Stimulated activated CD8-positive, alpha-beta memory T cell treated with anti-CD3 and anti-CD28 coated beads, Interleukin-12 subunit alpha, Interleukin-12 subunit beta, amount 100 ng/mL, for 4 hours (primary cell): ENCODE data around the gene UCP3.

Experiments
- DNase-seq: peaks from one replicate; pipeline ENCODE4 v3.0.0-alpha.2; 2020; ENCODE audit warnings: low read depth

The UCP3 gene

DNA sequence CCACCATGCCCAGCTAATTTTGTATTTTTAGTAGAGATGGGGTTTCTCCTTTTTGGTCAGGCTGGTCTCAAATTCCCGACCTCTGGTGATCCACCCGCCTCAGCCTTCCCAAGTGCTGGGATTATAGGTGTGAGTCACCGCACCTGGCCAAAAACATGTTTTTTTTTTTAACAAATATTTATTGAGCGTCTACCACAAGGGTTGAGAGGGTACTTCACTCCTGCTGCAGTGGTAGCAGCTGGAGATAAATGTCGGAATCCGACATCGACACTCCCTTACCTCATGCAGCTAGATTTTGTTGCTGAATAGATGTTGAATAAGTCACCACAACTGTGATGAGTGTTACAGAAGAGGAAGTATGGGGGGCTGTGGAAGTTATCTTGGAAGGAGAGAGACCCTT, 57.1 kb downstream of the UCP3 start:
- no peak for DNase-seq

DNA sequence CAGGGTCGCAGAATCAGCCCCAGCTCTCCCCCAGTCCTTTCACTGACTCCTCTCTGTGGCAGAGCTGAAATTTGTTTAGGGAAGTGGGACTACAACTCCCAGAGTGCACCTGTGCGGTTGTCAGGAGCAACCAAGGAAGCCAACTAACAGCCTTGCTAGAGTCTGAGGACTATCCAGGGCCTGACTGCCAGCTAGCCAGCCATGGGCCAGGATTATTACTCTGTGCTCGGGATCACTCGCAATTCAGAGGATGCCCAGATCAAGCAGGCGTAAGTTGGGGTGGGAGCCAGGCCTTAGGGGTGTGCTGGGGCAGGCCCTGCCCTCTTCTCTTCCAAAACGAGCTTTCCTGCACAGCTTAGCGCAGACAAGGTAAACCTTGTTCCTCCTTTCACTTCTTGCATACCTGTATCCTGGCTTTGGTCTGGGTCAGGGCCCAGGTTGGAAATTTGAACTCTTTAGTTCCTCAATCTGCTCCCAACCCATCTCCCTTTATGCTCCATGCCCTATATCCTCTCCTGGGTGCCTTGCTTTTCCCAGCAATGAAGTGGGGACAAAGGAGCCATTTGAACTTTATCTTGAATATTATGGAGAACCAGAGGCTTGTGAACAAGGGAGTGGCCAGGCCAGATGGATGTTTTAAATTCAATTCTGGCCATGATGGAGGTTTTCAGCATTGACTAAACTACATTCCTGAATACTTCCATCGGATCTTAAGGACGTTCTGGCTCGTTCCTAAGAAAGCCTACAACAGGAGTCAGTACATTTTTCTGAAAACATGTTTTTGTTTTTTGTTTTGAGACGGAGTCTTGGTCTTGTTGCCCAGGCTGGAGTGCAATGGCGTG, 57.8 kb downstream of the UCP3 start, which contains the start of gene DNAJB13:
TSS of gene DNAJB13 (plus strand) at position 158 of the 842 bp plus-strand sequence. CDS start at position 202, 44 bp downstream.
- no peak for DNase-seq
